ENCODE results near the gene PYGO2. TPM values are rescaled to one million over a fixed set of nuclear protein-coding genes. Genes with fewer than 3 reads are reported as not detected.
"Not testable (repeated sequence)": the region's sequence is repeated elsewhere in the genome, so short reads cannot be mapped to it uniquely, and the experiment has no call there.

Gene PYGO2
- total RNA-seq, 2 donors from 2014 or later = 44.1 to 44.6 TPM

DNA sequence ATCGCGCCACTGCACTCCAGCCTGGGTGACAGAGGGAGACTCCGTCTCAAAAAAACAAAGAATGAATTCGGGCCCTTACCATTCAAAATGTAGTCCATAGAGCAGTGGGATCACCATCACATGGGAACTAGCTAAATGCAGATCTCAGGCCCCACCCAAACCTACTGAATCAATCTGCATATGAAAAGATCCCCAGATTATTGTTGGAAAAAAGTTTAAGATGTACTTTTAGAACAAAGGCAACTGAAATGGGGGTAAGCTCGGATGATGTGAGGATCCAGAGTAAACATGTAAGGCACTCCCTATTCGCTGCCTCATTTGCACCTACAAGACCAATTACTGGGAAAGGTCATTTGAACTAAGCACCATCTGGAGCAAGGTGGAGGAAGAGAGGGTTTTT, 20.8 kb upstream of the PYGO2 start:
- peak overlapping the region; percentile 54 to 58 for H3K27ac ChIP-seq

DNA sequence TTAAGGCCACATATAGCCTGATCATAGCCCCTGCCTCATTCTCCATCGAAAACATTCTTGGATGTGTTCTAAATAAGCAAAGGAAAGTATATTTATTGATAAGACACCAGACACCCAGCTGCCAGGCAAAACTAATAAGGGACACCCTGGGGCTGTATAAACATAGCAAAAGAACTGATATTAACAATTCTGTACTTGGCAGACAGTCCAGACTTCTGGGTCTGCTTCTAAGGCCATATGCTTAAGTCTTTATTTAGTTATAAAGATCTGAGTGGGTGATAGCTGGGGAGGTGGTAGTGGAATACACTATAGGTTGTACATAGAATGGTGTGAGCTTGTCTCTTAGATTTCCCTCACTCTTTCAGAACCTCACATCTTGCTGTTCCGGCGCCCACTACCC, 16.8 kb upstream of the PYGO2 start:
- 93% methylated on average over 3 of the region's 3 CpGs for WGBS
- Histone ChIP-seq H3K27ac (no peak overlapping the region), H3K4me3 (no peak overlapping the region), H3K4me1 (replicated peaks) (no peaks in the 10 kb centered on the region), H3K27me3 (replicated peaks; ENCODE audit: insufficient read depth) (no peaks in the 10 kb centered on the region), H3K36me3 (no peaks in the 10 kb centered on the region), H3K9me3 (no peaks in the 10 kb centered on the region)
- DNase-seq (ENCODE audit: low spot score) = no peak
- TF ChIP-seq POLR2A (IDR thresholded peaks at IDR 0.05) = no peak
- intact Hi-C loops (cut with DNase I) = no loop called here

More for the DNA sequence above, 20.8 kb upstream of the PYGO2 start:
- TF ChIP-seq POLR2A (IDR thresholded peaks at IDR 0.05) = no peak
- no peak for TF ChIP-seq POLR2AphosphoS5 (IDR thresholded peaks at IDR 0.05)
- TF ChIP-seq, protein P1, sequence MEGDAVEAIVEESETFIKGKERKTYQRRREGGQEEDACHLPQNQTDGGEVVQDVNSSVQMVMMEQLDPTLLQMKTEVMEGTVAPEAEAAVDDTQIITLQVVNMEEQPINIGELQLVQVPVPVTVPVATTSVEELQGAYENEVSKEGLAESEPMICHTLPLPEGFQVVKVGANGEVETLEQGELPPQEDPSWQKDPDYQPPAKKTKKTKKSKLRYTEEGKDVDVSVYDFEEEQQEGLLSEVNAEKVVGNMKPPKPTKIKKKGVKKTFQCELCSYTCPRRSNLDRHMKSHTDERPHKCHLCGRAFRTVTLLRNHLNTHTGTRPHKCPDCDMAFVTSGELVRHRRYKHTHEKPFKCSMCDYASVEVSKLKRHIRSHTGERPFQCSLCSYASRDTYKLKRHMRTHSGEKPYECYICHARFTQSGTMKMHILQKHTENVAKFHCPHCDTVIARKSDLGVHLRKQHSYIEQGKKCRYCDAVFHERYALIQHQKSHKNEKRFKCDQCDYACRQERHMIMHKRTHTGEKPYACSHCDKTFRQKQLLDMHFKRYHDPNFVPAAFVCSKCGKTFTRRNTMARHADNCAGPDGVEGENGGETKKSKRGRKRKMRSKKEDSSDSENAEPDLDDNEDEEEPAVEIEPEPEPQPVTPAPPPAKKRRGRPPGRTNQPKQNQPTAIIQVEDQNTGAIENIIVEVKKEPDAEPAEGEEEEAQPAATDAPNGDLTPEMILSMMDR (IDR thresholded peaks at IDR 0.05) = no peak
- peaks cover 0 to under 1% of the 10 kb centered on the region in 2 donors for H3K36me3 ChIP-seq
- no peaks in the 10 kb centered on the region for H3K9me3 ChIP-seq
- peak overlapping the region; percentile 47 to 54 for H3K4me3 ChIP-seq
- intact Hi-C loops (cut with DNase I) = no loop called here
- 62% methylated on average over 6 of the region's 6 CpGs for WGBS
- no peak for DNase-seq (ENCODE audit: low spot score)
- H3K4me1 ChIP-seq (replicated peaks) = peaks cover 6% of the 10 kb centered on the region
- H3K27me3 ChIP-seq (replicated peaks; ENCODE audit: insufficient read depth) = no peaks in the 10 kb centered on the region

DNA sequence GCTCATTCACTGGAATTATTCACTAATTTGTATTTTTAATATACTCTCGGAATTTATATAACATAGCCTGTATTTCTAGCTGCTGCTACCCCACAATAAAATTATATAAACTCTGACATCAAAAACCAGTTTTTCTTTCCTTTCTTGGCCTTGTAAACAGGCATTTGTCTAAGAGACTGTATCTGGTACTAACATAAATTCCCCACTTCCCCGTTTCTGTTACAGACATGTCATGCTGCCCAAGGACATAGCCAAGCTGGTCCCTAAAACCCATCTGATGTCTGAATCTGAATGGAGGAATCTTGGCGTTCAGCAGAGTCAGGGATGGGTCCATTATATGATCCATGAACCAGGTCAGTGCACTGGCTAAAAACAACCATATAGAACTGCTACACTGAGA, 16.2 kb upstream of the PYGO2 start:
- H3K9me3 ChIP-seq; H3K4me1 ChIP-seq (replicated peaks); H3K36me3 ChIP-seq; intact Hi-C loops (cut with DNase I); H3K4me3 ChIP-seq; H3K27ac ChIP-seq; DNase-seq (ENCODE audit: low spot score); H3K27me3 ChIP-seq (replicated peaks; ENCODE audit: insufficient read depth): not testable (repeated sequence)
- WGBS = 58% methylated on average over 3 of the region's 3 CpGs

DNA sequence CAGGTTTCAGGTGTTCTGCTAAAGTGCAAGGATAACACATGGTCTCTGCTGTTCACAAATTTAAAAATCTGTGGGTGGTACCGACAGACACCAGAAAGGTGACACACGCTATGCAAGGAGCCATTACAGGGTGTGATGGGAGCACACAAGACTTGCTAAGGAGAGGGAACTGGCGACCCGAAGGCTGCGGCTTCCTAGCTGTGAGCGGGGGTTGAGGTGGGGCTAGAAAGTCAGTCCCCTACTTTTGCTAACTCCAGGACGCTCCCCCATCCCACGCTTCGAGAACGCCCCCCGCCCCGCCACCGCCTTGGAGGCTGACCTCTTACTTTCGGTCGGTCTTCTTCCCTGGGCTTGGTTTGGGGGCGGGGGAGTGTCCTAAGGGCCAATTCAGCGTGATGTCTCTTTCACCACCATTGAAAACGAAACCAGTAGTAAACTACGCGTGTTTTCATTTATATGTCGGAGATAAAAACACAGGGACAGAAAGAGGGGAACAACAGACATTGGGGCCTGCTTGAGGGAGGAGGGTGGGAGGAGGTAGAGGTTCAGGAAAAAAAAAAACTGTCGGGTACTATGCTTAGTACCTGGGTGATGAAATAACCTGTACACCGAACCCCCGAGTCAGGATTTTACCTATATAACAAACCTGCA, 14.0 kb upstream of the PYGO2 start:
- H3K9me3 ChIP-seq = no peaks in the 10 kb centered on the region
- WGBS = under 1% methylated on average over 24 of the region's 24 CpGs
- TF ChIP-seq, protein P1 (IDR thresholded peaks at IDR 0.05) = no peak
- peak; percentile 4 for TF ChIP-seq POLR2AphosphoS5 (IDR thresholded peaks at IDR 0.05)
- no peak for TF ChIP-seq POLR2A (IDR thresholded peaks at IDR 0.05)
- DNase-seq (ENCODE audit: low spot score) = peak; percentile 48
- peaks cover 14% of the 10 kb centered on the region for H3K4me1 ChIP-seq (replicated peaks)
- no peaks in the 10 kb centered on the region for H3K36me3 ChIP-seq
- no peaks in the 10 kb centered on the region for H3K27me3 ChIP-seq (replicated peaks; ENCODE audit: insufficient read depth)
- H3K4me3 ChIP-seq = peak overlapping the region; percentile 52 to 82
- H3K27ac ChIP-seq = peak overlapping the region; percentile 98 to 99
- intact Hi-C loops (cut with DNase I) = loop anchor here (2.0 kb wide), 1 partner anchor 25 kb away; no protein-coding TSS in a partner anchor

DNA sequence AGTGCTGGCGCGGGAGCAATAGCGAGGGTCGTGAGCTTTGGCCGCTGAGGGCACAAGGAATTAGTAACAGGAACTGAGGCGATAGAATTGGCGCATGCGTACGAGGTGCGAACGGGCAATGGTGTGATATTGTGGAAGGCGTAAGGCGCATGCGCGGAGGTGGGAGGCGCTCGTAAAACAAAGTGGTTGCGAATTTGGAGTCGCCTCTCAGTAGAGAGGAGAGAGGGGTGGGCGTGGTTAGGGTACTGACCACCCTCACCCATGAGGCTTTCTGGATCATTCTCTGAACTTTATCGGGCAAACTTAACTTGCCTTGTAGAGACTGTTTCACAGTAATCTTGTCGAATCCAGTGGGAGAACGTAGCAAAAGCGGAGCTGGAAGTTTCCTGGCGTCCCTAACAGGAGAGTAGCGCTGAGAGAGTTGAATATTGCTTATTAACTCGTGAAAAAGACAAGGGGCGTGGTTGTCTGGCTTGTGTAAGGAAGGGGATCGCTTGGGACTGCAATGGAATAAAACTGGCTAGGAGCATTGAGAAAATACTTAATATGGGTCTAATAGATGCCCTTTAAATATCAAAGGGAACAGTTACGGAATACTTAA, 13.3 kb upstream of the PYGO2 start:
- peak overlapping the region; percentile 98 to 99 for H3K27ac ChIP-seq
- no peaks in the 10 kb centered on the region for H3K27me3 ChIP-seq (replicated peaks; ENCODE audit: insufficient read depth)
- intact Hi-C loops (cut with DNase I) = loop anchor here (2.0 kb wide), 1 partner anchor 26 kb away; no protein-coding TSS in a partner anchor
- H3K4me1 ChIP-seq (replicated peaks) = peaks cover 14% of the 10 kb centered on the region
- TF ChIP-seq POLR2AphosphoS5 (IDR thresholded peaks at IDR 0.05) (peak; percentile 94), POLR2A (IDR thresholded peaks at IDR 0.05) (peak; percentile 83)
- TF ChIP-seq, protein P1 (IDR thresholded peaks at IDR 0.05) = no peak
- H3K9me3 ChIP-seq = no peaks in the 10 kb centered on the region
- no peaks in the 10 kb centered on the region for H3K36me3 ChIP-seq
- peak; percentile 94 for DNase-seq (ENCODE audit: low spot score)
- under 1% methylated on average over 30 of the region's 30 CpGs for WGBS
- peak overlapping the region; percentile 52 to 82 for H3K4me3 ChIP-seq

Data from prostate gland (tissue), 2 donors.